IPS-NIHi7 (cell line): ENCODE measurements around the gene NFATC2IP.
"Not testable (repeated sequence)": the region's sequence is repeated elsewhere in the genome, so short reads cannot be mapped to it uniquely, and the experiment has no call there.

Experiments
- DNase-seq: peaks from one replicate; pipeline ENCODE4 v3.0.0; 2012; ENCODE audit warnings: mixed read lengths; ENCODE audit errors: extremely low spot score

NFATC2IP gene

DNA sequence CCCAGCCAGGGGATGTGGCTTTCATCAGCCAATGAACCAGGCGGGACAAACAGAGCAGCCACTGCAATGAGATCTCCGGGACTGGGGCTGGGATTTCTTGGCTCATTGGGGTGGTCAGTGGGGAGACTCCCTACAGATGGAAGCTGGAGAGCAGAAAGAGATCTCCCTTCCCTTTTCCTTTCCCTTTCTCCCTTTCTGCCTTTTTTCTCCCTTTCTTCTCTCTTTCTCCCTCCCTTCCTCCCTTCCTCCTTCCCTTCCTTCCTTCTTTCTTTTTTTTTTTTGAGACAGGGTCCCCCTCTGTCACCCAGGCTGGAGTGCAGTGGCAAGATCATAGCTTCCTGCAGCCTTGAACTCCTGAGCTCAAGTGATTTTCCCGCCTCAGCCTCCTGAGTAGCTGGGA, 48.1 kb downstream of the NFATC2IP start:
- DNase-seq, result no peak

DNA sequence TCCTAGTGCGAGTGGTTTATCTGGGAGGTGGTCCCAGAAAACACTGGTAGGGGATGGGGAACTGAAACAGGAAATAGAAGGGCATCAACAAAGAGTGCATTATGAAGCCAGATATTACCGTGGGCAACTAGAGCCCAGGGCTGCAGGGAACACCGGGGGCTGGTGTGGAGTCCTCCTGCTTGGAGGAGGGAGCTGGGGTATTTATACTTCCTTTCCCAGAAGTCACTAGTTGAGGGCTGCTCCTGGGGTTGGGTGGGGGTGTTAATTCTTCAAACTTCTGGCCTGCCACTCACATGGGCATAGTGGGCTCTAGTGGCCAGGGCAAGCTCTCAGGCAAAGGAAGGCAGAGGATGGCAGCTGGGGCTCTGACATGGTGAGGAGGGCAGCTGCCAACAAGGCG, 48.8 kb downstream of the NFATC2IP start:
- no peak for DNase-seq

DNA sequence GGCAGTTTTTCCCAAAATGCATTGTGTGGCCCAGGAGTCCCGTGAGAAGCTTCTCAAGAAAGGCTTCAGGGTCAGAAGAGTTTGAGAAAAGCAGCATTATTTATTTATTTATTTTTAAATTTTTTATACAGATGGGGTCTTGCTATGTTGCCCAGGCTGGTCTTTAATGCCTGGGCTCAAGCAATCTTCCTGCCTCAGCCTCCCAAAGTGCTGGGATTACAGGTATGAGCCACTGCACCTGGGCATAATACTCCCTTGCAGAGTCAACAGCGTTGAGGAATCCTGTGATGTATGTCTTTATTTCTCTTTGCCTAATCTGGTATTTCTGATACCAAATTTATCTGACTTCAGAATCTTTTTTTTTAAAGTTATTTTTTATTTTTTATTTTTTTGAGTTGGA, 49.3 kb downstream of the NFATC2IP start:
- no peak for DNase-seq

DNA sequence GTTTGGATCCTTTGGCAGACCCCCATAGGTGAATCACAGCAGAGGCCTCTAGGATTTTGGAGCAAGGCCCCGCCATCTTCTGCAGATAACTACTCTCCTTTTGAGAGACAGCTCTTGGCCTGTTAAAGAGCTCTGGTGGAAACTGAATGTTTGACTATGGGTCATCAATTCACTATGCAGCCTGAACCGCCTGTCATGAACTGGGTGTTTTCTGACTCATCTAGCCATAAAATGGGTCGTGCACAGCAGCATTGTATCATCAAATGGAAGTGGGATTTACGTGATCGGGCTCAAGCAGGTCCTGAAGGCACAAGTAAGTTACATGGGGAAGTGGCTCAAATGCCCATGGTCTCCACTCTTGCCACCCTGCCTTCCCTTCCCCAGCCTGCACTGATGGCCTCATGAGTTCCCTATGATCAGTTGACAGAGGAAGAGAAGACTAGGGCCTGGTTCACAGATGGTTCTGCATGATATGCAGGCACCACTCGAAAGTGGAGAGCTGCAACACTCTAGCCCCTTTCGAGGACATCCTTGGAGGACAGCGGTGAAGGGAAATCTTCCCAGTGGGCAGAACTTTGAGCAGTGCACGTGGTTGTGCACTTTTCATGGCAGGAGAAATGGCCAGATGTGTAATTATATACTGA, 53.9 kb downstream of the NFATC2IP start:
- not testable (repeated sequence) for DNase-seq

DNA sequence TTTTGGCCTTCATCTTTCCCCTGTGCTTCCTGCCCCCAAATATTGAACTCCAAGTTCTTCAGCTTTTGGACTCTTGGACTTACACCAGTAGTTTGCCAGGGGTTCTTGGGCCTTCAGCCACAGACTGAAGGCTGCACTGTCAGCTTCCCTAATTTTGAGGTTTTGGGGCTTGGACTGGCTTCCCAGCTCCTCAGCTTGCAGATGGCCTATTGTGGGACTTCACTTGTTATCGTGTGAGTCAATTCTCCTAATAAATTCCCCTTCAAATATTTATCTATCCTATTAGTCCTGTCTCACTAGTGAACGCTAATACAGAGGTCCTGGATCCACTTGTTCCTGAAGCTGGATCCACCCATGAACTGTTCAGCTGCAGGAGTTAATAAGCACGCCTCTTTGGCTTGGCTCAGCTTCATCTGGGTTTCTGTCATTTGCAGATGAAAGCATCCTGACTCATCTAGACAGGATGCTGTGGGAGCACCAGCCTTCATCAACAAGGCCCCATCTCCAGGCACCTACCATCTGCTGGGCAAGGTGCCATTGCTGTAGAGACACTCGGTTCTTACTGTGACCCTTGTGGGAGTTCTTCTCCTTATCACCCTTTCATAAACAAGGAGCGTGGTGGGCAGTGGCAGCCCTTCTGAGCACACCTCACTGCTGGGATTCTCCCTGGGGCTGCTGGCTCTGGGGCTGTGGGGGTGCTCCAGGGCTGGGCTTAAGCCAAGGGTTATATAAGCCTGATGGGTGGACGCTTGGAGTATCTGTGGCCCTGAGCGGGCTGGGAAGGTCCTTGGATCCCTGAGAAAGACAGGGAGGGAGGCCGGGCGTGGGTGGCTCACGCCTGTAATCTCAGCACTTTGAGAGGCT, 57.2 kb downstream of the NFATC2IP start:
- no peak for DNase-seq

DNA sequence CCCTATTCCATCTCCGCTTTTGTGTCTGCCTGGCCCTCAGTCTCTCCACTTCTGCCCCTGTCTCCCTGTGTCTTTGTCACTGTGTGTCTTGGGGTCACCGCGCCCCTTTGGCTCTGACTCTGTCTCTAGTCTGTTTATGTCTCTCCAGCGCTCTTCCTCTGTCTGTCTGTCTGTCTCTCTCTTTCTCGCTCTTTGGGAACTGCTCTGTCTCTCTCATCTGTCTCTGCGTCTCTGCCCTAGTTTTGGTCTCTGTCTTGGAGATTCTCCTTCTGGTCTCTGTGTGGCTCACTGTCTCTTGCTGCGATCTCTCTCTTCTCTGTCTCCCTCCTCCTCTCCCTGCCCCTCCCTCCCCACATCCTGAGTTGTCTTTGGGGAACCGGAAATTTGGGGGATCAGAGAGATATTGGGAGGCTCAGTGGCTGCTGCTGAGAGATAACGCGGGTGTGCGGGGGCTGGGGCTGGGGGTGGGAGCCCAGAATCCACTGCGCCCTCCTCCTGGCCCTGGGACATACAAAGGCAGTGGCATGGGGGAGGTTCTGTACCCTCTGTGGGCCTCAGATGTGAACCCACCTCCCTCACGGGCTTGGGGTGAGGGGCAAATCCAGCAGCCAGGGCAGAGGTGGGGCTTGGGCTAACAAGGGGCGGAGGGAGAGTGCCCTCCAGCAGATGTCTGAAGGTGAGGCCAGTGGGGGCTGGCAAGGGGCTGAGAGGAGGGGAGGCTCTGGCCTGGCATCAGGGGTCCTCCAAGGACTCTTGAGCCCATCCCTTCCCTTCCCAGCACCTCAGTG, 58.5 kb downstream of the NFATC2IP start:
- no peak for DNase-seq

DNA sequence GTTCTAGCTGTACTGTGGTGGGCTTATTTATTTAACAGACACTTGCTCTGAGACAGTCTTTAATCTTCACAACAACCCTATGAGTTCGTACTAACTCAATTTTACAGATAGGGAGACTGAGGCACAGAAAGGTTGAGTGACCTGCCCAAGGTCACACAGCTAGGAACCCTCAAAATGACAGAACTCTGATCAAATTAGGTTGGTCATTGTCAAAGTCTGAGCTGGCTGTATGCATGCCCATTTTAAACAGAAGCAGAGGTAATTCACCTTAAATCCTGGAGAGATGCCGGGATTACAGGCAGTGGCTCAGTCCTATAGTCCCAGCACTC, 59.1 kb downstream of the NFATC2IP start:
- no peak for DNase-seq

DNA sequence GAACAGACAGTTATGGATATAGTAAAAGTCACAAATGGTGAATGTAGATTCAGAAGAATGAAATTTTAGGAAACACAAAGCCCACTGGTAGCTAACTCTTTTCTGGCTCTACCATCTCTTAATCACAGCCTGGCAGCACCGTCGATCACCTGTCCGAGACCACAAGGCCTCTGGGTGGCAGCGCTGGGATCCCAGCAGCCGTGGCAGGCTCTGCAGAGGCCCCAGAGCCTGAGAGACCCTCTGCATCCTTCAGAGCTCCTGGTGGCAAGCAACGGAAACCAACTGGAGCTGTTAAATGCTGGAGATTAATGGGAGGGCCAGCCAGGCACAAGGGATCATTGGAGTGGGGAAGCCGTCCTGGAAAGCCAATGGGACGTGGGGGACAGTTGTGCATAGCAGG, 60.4 kb downstream of the NFATC2IP start:
- peak; percentile 67 for DNase-seq

DNA sequence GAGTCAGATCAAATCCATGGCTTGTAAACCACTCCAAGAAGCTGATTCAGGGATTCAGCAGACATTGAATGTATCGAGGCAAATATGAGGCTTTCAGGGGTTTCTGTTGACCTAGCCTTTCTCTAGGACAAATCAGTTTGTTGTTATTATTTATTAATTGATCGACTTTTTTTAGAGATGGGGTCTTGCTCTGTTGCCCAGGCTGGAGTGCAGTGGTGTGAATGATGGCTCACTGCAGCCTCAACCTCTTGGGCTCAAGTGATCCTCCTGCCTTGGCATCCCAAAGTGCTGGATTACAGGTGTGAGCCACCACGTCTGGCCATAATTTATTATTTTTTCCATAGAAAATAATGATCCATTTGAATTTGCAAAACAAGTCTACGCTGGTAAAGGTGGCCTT, 61.1 kb downstream of the NFATC2IP start:
- DNase-seq, result no peak

DNA sequence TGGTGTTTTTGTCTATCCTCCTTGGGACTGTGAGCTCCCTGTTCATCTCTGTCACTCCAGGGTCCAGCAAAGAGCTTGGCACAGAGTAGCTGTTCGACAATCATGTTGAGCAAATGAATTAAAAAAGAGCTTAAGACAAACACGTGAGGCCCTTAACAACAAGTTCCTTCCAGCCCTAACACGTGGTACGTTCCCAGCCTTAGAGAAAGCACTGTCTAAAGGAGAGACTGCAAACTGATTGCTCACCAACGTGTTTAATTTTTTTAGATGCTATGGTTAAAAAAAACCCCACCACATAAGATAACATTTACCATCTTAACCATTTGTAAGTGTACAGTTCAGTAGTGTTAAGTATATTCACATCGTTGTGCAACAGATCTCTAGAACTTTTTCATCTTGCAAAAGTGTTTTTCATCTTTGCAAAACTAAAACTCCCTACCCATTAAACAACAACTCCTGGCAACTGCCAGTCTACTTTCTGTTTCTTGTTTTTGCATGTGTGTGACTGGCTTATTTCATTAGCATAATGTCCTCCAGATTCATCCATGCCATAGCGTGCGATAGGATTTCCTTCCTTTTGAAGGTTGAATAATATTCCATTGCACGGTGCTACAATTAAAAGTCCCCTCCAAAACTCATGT, 62.3 kb downstream of the NFATC2IP start:
- DNase-seq, result no peak

DNA sequence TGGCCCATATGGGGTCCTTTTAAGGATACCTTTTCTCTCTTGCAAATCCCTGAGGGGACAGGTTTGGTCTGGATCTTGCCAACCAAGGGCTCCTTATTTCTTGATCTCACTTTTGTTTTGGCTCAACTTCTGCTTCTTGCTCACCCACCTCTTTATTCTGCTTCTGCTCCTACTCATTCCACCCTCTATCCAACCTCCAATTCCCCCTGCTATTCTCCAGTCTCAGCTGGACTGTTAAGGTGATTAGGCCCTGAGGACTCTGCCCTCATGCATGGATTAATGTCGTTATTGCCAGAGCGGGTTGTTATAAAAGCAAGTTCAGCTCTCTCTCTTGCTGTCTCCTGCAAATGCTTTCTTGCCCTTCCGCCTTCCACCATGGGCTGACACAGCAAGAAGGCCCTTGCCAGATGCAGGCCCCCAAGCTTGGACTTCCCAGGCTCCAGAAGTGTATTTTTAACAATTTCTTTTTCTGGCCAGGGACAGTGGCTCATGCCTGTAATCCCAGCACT, 63.9 kb downstream of the NFATC2IP start:
- no peak for DNase-seq
